ENCODE data around the gene CLDN7.

DNA sequence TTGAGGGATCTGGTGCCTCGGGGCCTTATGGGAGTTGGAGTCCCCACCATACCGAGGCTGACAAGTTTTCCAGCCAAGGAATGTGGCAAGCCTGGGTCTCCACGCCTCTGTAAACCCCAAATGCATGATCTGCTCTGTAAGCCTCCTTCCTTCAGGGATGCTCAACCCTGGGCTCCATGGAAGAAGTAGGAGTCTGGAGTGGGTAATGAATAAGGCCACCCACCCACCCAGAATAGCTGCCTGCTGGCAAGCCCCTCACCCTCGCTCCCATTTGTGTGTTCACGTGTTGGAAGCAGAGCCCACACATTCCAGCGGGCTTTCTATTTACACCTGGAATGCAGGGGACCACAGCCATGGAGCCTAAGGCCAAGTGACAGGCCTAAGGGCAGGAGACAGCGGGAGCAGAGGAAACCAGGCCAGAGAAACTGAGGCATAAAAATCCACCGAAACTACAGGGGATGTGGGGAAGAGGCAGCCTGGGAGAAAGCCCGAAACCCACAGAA lies 47.1 kb downstream of the CLDN7 start:
- TF ChIP-seq POLR2A (IDR thresholded peaks at IDR 0.05; ENCODE audit: low read length) (no peak), GATA1 (IDR thresholded peaks at IDR 0.05; ENCODE audit: low read depth, low read length) (no peak)

Measured in erythroblast (primary cell).